Skin epidermis (tissue), 12 donors: ENCODE data around the gene SLC12A7.

Experiments
- H3K27ac ChIP-seq, 21 experiments: fragments of 200-600 bp; sonication (generic) in 11 of 21; one replicate each; pipeline ENCODE4 v1.5.0; 2020; ENCODE audit warnings: mild to moderate bottlenecking in 3 of 21, inconsistent platforms in 2 of 21, moderate library complexity in 2 of 21
- H3K4me3 ChIP-seq, 7 experiments: fragments of 200-600 bp; sonication (generic) in 2 of 7; one replicate each; pipeline ENCODE4 v1.5.0; 2020; ENCODE audit warnings: inconsistent platforms in 2 of 7, mild to moderate bottlenecking in 2 of 7, moderate library complexity in 1 of 7

SLC12A7 gene

GRCh38 chr5:1016476-1016875 is 95.4 kb downstream of the SLC12A7 start:
- H3K4me3 ChIP-seq, result no peak overlapping the region
- H3K27ac ChIP-seq, result no peak overlapping the region

GRCh38 chr5:1016036-1016435 is 95.8 kb downstream of the SLC12A7 start:
- Histone ChIP-seq H3K4me3 (no peak overlapping the region), H3K27ac (no peak overlapping the region)

- Histone ChIP-seq H3K27ac (no peak overlapping the region), H3K4me3 (no peak overlapping the region)
These were observed 96.4 kb downstream of the SLC12A7 start for GRCh38 chr5:1015507-1015906.

- no peak overlapping the region for H3K27ac ChIP-seq
- no peak overlapping the region for H3K4me3 ChIP-seq
These were observed 97.1 kb downstream of the SLC12A7 start for GRCh38 chr5:1014781-1015221.

GRCh38 chr5:1014346-1014745 is 97.5 kb downstream of the SLC12A7 start:
- Histone ChIP-seq H3K4me3 (no peak overlapping the region), H3K27ac (no peak overlapping the region)

DNA sequence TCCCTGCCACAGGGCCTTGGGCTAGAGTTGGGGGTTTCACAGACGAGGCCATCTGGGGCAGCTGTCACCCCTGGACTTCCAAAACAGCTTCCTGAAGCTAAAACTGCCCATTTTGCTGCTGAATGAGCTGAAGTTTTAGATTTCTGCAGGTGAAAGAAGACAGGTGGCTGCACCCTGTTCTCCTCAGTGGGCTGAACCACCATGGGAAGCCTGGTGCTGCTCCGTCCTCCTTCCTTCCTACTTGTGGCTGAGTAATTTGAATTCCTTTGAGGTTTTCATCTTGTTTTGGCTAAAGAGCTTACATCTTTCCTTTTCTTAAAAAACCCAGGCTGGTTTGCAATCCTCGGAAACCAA is 97.9 kb downstream of the SLC12A7 start:
- no peak overlapping the region for H3K4me3 ChIP-seq
- H3K27ac ChIP-seq, result no peak overlapping the region

DNA sequence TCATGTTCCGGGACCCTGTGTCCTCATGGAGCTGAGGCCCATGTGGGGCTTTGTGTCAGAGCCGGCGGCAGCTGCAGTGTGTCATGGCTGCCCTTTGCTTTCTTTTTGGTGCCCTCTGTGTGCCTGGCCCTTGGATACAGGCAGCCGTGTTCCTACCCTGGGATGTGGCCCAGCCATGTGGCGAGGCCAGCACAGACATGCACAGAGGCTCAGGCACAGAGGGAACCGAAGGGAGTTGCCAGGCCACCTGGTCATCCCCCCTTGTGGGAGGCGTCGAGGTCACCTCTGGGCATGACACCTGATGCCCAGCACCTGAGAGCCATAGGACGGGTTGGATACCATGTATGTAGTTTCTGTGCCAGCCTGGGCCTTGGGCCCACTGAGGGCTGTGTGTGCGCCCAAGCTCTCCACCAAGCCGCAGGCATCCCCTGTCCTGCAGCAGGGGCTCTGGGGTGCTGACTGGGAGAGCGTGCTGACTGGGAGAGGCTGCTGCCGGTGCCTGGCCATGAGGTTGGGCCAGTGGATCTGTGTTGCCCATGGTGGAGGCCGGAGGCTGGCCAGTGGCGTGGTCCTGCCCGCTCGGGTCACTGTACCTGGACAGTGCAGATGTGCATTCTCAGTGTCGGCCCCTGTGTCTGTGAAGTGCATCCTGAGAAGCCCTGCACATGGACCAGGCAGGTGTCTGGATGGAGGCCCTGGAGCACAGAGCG is 98.5 kb downstream of the SLC12A7 start:
- Histone ChIP-seq H3K27ac (no peak overlapping the region), H3K4me3 (no peak overlapping the region)

DNA sequence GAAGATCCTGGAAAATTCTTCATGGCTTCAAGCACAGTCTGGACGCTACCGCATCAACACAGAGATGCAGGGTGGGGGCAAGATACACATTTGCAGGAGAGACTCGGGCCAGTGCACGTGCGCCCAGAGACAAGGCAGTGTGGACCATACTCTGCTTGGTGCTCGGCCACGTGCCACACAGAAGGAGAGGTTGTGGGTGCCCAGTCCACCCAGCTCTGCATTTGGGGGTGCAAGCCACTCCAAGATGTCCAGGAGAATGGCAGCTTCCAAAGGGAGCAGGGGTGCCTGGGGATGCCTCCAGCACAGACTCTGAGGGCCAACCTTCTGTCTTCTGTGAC is 99.0 kb downstream of the SLC12A7 start:
- Histone ChIP-seq H3K4me3 (no peak overlapping the region), H3K27ac (no peak overlapping the region)

- no peak overlapping the region for H3K4me3 ChIP-seq
- no peak overlapping the region for H3K27ac ChIP-seq
These were observed 99.5 kb downstream of the SLC12A7 start for GRCh38 chr5:1012313-1012841.

DNA sequence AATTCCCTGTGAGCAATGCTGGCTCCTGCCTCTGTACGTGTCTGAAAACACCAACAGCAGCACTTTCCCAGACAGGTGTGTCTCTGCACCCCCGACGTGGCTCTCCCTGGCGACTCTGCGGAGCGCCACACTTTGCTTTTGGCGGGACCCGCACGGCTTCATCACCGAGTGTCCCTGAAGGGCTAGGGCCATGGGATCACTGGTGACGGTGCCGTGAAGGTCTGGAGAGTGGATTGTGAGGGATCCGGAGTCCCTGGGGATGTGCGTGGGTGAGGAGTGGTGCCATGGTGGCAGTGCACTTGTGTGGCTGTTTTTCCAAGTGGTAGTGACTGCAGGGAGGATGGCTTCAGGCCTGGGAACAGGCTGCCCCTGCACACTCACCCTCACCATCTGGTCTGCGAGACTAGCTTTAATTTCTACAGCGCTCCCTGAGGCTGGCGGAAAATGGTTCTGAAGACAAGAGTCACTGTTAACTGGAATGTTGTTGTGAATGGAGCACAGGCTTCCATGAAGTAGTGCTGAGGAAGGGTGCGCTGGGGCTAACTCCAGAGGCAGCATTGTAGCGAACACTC is 100.0 kb downstream of the SLC12A7 start:
- Histone ChIP-seq H3K27ac (no peak overlapping the region), H3K4me3 (peak overlapping the region in 1 of 7 experiments; percentile 10)

GRCh38 chr5:1011226-1011631 is 100.6 kb downstream of the SLC12A7 start:
- Histone ChIP-seq H3K4me3 (peak overlapping the region in 1 of 7 experiments; percentile 10), H3K27ac (no peak overlapping the region)

DNA sequence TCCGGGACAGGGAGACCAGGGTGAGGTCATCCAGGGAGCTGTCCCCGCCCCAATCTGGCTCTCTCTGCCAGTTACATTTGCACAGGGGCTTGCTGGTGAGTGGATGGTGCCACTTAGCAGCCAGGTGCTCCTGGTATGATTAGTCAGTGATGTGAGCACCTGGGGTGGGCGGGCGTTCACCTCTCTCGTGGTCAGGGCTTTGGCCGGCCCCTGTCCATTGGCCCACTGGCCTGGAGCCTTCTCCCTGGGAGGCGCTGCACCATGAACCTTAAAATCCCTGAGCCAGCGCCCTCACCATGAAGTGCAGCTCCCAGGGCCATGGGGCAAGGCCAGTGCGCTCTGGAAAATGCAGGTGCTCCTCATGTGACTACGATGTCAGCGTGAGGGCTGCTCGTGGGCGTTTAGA is 101.2 kb downstream of the SLC12A7 start:
- Histone ChIP-seq H3K27ac (no peak overlapping the region), H3K4me3 (peak overlapping the region in 5 of 7 experiments; percentile 6 to 55 (median 48))

DNA sequence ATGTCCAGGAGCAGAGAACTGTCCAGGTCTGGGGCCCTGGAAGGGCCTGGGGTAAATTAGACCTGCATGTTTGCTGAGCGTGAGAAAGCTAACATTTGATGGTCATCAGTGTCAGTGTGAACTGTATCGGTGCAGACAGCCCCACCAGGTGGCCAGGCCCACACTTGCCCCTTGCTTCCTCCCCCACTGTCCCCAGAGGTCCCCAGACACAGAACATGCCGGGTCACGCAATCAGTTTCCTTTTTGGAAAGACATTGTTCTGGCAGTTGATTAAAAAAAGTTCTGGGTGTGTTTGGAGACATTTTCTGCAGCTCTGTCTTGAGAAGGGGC is 101.7 kb downstream of the SLC12A7 start:
- Histone ChIP-seq H3K27ac (peak overlapping the region in 3 of 21 experiments; percentile 54 to 75 (median 69)), H3K4me3 (peak overlapping the region; percentile 34 to 55 (median 42))

DNA sequence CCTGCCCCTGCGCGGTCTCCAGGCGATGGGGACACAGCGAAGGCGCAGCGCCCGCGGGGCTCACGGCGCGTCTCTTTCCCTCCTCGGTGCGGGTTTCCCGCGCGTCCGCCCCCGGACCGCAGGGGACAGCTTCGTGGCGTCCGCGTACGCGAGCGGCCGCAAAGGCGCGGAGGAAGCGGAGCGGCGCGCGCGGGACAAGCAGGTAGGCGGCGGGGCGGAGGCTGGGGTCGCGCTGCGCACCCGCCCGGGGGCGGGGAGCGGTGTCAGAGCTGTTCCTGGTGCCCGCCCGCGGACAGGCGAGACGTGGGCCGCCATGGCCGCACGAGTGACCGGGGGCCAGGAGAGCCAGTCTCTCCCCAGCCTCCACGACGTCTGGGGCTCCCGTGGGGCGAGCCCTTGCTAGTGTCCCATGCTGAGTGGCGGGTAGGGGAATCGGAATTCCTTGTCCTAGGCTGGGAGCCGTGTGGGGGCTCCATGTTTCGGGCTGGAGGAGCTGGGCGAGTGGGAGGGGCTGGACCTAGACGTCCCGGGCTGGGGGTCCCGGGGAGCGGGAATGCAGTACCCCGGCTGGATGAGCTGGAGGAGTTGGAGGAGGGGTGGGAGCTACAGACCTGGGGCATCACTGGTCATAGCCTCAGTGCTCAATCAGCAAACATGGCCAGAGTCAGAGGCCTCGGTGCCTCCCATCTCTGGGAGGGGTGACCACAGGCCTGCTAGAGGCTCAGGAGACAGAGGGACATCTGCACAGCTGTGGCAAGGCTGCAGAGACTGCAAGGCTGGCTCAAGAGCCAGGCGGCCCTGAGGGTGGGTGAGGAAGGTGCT is 102.3 kb downstream of the SLC12A7 start:
- Histone ChIP-seq H3K4me3 (peak overlapping the region; percentile 34 to 55 (median 42)), H3K27ac (peak overlapping the region in 18 of 21 experiments; percentile 8 to 85 (median 50))

- peak within 1 kb of the TSS in 18 of 21 experiments; percentile 8 to 85 (median 50) for H3K27ac ChIP-seq
- H3K4me3 ChIP-seq, result peak within 1 kb of the TSS; percentile 34 to 55 (median 42)
These were observed 103.2 kb downstream of the SLC12A7 start, which contains the start of gene NKD2 for GRCh38 chr5:1008451-1009358. Gene NKD2 (plus strand): TSS chr5:1008802. CDS start chr5:1009058, 256 bp downstream.

DNA sequence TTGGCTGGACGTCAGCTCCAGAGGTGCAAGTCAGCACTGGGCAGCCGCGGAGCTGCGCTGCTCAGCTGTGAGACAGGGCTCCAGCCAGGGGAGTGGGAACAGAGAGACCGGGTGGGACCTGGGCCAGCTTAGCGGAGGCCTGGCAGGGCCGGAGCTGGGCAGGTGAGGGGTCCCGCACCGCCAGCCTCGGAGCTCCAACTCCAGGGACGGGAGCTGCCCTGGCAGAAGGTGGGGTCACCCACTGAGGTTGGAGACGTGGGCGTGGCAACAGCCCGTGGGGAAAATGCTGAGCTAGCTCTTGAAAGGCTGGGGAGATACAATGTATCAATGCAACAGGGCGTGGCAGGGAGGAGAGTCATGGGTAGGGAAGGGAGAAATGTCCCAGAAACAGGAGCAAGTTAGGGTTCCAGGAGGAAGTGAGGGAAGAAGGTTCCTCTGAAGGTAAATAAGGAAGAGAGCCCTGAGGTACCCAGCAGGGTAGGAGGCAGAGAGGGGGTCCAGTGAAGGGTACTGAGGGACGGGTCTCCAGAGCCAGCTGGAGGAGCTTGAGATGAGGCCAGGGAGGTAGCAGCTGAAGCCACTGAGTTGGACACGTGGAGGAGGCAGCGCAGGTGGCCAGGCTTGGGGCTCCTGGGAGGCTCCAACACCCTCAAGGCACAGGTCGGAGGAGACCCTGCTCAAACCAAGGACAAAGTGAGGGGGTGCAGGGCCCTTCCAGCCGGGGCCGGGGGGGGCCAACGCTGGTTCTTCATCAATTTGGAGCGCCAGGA is 104.0 kb downstream of the SLC12A7 start:
- Histone ChIP-seq H3K27ac (peak overlapping the region in 3 of 21 experiments; percentile 2 to 19 (median 14)), H3K4me3 (peak overlapping the region in 2 of 7 experiments; percentile 48 to 53)

DNA sequence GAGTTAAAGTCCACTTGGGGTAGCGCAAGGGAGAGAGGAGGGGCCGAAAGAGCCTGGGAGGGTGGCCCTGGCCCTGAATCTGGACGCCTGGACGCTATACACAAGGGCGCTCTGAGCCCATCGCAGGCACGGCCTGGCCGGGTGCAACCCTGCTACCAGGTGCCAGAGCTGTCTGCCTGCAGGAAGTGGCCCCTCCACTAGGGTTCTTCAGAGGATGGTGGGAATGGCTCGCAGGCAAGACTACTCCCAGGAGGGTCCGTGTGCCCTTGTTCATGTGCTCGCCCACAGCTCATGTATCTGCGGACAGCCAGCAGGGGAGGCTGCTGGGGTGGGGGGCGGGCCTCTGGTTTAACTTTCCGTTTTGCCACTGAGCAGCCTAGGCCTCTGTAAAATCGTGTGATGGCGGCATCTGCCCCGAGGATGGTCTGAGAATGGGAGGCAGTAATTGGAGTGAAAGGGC is 104.6 kb downstream of the SLC12A7 start:
- Histone ChIP-seq H3K27ac (no peak overlapping the region), H3K4me3 (no peak overlapping the region)

DNA sequence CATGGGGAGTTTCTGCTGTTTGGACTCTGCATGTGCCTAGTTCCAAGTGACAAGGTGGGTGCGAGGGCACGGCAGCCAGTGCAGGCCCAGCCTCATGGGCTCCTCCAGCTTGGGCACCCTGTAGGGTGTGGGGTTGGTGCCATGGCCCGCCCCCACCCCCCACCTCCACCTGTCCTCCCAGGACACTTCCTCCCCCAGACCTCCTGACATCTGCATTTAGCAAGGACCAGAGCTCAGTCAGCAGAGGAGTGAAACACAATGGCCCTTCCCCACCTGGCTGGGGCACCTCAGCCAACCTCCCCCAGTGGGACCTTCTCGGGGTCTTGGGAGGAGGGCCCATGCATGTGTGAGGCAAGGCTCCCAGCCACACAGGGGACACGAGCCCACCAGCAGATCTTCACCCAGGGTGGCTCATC is 105.2 kb downstream of the SLC12A7 start:
- no peak overlapping the region for H3K27ac ChIP-seq
- H3K4me3 ChIP-seq, result no peak overlapping the region
